Neural progenitor cell (in vitro differentiated cells): ENCODE measurements around the gene MAGI1. TPM values are rescaled to one million over a fixed set of nuclear protein-coding genes. Genes with fewer than 3 reads are reported as not detected.
"Not testable (repeated sequence)": the region's sequence is repeated elsewhere in the genome, so short reads cannot be mapped to it uniquely, and the experiment has no call there.

Experiments used
- DNase-seq: peaks from one replicate; pipeline ENCODE4 v3.0.0-alpha.2; 2016; ENCODE audit warnings: low spot score
- H2AFZ ChIP-seq: fragments of 200-600 bp; sonication (generic); replicated peaks from 2 replicates; pipeline ENCODE4 v1.6.1; 2016; ENCODE audit warnings: antibody characterized with exemption
- H3F3A ChIP-seq: fragments of 200-600 bp; sonication (generic); 2 replicates; pipeline ENCODE4 v1.6.1; 2016; ENCODE audit warnings: antibody characterized with exemption, low read depth
- H3K27ac ChIP-seq: fragments of 200-600 bp; sonication (generic); 2 replicates; pipeline ENCODE4 v1.5.1; 2016; ENCODE audit warnings: mild to moderate bottlenecking
- H3K27me3 ChIP-seq: fragments of 200-600 bp; sonication (generic); 2 replicates; pipeline ENCODE4 v1.6.1; 2016; ENCODE audit warnings: mild to moderate bottlenecking, moderate library complexity
- H3K36me3 ChIP-seq: fragments of 200-600 bp; sonication (generic); 2 replicates; pipeline ENCODE4 v1.5.1; 2016
- H3K4me1 ChIP-seq: fragments of 200-600 bp; sonication (generic); 2 replicates; pipeline ENCODE4 v1.6.1; 2016; ENCODE audit warnings: mixed run types
- H3K4me2 ChIP-seq: fragments of 200-600 bp; sonication (generic); 2 replicates; pipeline ENCODE4 v1.6.1; 2016
- H3K4me3 ChIP-seq: fragments of 200-600 bp; sonication (generic); 2 replicates; pipeline ENCODE4 v1.5.1; 2016
- H3K79me2 ChIP-seq: fragments of 200-600 bp; sonication (generic); 2 replicates; pipeline ENCODE4 v1.6.1; 2016; ENCODE audit warnings: low read depth
- H3K9ac ChIP-seq: fragments of 200-600 bp; sonication (generic); 2 replicates; pipeline ENCODE4 v1.6.1; 2016
- H3K9me3 ChIP-seq: fragments of 200-600 bp; sonication (generic); 2 replicates; pipeline ENCODE4 v1.5.1; 2016; ENCODE audit warnings: low read depth
- H4K20me1 ChIP-seq: fragments of 200-600 bp; sonication (generic); 2 replicates; pipeline ENCODE4 v1.6.1; 2016; ENCODE audit warnings: low read depth
- H3K27ac Mint-ChIP-seq: 3 replicates; pipeline ENCODE4 v1.8.0; 2021; ENCODE audit warnings: mixed read lengths
- H3K27me3 Mint-ChIP-seq: 2 replicates; pipeline ENCODE4 v1.8.0; 2022; ENCODE audit warnings: low read depth, mild to moderate bottlenecking, inconsistent platforms, moderate library complexity, mixed read lengths; ENCODE audit not compliant: insufficient read depth
- H3K36me3 Mint-ChIP-seq: 3 replicates; pipeline ENCODE4 v1.8.0; 2021; ENCODE audit warnings: mixed read lengths
- H3K4me1 Mint-ChIP-seq: 3 replicates; pipeline ENCODE4 v1.8.0; 2021; ENCODE audit warnings: mixed read lengths
- H3K4me3 Mint-ChIP-seq: 3 replicates; pipeline ENCODE4 v1.8.0; 2021; ENCODE audit warnings: mild to moderate bottlenecking, moderate library complexity, mixed read lengths
- H3K9me3 Mint-ChIP-seq: 3 replicates; pipeline ENCODE4 v1.8.0; 2020; ENCODE audit warnings: mixed read lengths
- EZH2 ChIP-seq: fragments of 200-600 bp; sonication (generic); IDR thresholded peaks from 2 replicates; pipeline ENCODE4 v1.6.1; 2017; ENCODE audit warnings: antibody characterized with exemption, mild to moderate bottlenecking, moderate library complexity
- EZH2phosphoT487 ChIP-seq: fragments of 200-600 bp; sonication (generic); IDR thresholded peaks from 2 replicates; pipeline ENCODE4 v1.6.1; 2017; ENCODE audit warnings: antibody characterized with exemption
- total RNA-seq: library from RNA; depleted of rRNA; stranded (reverse); fragments of >200 nt; gene quantifications from 2 replicates; pipeline ENCODE4 v1.2.3, GENCODE V29; 2015; ENCODE audit warnings: low replicate concordance
- TF ChIP-seq, protein P1 (sequence below): fragments of 200-600 bp; sonication (generic); IDR thresholded peaks from 2 replicates; pipeline ENCODE4 v1.5.1; 2017; ENCODE audit warnings: antibody characterized with exemption, mild to moderate bottlenecking

The MAGI1 gene
- total RNA-seq, 1 donor from 2014 or later = 40.6 TPM

DNA sequence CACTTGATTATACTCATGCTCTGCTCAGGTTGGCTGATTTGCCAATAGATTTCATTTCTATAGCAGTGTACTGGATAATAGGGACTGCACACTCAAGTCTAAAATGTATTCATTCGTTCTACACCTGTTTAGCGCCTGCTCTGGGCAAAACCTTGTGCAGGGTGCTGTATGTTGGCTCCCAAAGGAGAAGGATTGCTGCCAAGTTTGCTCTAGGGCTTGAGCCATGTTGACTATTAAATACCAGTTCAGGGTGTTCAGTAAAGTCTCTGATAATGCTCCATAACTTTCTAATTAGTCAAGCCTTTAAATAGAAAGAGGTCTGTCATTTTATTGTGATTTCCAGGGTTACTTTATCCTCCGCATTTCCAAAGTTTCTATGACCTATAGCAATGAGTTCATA is 470.2 kb downstream of the MAGI1 start:
- DNase-seq = no peak
- Mint-ChIP-seq H3K27ac (no peak overlapping the region), H3K36me3 (no peaks in the 10 kb centered on the region), H3K4me1 (peaks cover 36% of the 10 kb centered on the region), H3K9me3 (no peaks in the 10 kb centered on the region), H3K27me3 (no peaks in the 10 kb centered on the region), H3K4me3 (no peak overlapping the region)
- Histone ChIP-seq H3K27ac (no peak overlapping the region), H3K27me3 (no peaks in the 10 kb centered on the region), H2AFZ (no peak overlapping the region), H3K4me1 (peaks cover 16% of the 10 kb centered on the region), H3F3A (peaks cover 6% of the 10 kb centered on the region), H3K4me3 (no peak overlapping the region), H4K20me1 (peaks cover 28% of the 10 kb centered on the region), H3K79me2 (peaks cover 98% of the 10 kb centered on the region), H3K9me3 (peaks cover 1% of the 10 kb centered on the region), H3K4me2 (no peak overlapping the region), H3K36me3 (no peaks in the 10 kb centered on the region), H3K9ac (no peak overlapping the region)
- no peak for TF ChIP-seq EZH2
- TF ChIP-seq, protein P1, sequence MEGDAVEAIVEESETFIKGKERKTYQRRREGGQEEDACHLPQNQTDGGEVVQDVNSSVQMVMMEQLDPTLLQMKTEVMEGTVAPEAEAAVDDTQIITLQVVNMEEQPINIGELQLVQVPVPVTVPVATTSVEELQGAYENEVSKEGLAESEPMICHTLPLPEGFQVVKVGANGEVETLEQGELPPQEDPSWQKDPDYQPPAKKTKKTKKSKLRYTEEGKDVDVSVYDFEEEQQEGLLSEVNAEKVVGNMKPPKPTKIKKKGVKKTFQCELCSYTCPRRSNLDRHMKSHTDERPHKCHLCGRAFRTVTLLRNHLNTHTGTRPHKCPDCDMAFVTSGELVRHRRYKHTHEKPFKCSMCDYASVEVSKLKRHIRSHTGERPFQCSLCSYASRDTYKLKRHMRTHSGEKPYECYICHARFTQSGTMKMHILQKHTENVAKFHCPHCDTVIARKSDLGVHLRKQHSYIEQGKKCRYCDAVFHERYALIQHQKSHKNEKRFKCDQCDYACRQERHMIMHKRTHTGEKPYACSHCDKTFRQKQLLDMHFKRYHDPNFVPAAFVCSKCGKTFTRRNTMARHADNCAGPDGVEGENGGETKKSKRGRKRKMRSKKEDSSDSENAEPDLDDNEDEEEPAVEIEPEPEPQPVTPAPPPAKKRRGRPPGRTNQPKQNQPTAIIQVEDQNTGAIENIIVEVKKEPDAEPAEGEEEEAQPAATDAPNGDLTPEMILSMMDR = no peak
- TF ChIP-seq EZH2phosphoT487 = no peak

DNA sequence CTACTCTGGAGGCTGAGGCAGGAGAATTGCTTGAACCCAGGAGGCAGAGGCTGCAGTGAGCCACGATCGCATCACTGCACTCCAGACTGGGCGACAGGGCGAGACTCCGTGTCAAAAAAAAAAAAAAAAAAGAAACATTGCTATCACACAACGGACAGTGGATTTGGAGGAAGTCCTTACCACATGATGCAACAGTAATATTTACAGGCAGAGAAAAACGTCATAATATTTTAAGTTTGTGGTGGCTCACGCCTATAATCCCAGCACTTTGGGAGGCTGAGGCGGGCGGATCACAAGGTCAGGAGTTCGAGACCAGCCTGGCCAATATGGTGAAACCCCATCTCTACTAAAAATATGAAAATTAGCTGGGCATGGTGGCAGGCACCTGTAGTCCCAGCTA is 473.0 kb downstream of the MAGI1 start:
- DNase-seq, H3K4me3 ChIP-seq, H3K4me3 Mint-ChIP-seq, H2AFZ ChIP-seq, H3K9me3 ChIP-seq, H3K4me2 ChIP-seq, H3K27ac ChIP-seq, H3K27me3 Mint-ChIP-seq, H3K36me3 Mint-ChIP-seq, H3K9ac ChIP-seq, H3K36me3 ChIP-seq, H3K27me3 ChIP-seq, H3K9me3 Mint-ChIP-seq, H3F3A ChIP-seq, H3K27ac Mint-ChIP-seq: not testable (repeated sequence)
- peaks cover 95% of the 10 kb centered on the region for H3K79me2 ChIP-seq
- peaks cover 23% of the 10 kb centered on the region for H3K4me1 ChIP-seq
- H4K20me1 ChIP-seq = peaks cover 27% of the 10 kb centered on the region
- H3K4me1 Mint-ChIP-seq = peaks cover 44% of the 10 kb centered on the region

DNA sequence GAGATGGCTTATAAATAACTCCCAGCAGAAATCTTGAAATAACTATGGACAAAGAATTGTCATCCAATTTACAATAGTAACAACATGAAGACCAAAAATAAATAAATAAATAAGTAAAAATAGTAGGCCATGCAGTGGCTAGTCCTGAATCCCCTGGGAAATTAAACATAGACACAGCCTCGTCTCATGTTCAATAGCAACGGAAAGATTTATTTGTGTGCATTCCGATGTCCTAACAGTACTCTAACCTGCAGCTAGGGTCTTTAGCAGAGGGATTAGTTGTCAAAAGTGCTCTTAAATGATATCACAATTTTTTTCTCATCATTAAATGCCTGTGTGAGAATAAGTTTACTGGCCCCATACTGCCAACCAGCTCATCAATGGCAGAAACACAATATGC is 474.2 kb downstream of the MAGI1 start:
- H3K4me1 Mint-ChIP-seq = peaks cover 49% of the 10 kb centered on the region
- H3K4me2 ChIP-seq = no peak overlapping the region
- H2AFZ ChIP-seq = no peak overlapping the region
- H4K20me1 ChIP-seq = peaks cover 23% of the 10 kb centered on the region
- H3K36me3 ChIP-seq = no peaks in the 10 kb centered on the region
- peaks cover 94% of the 10 kb centered on the region for H3K79me2 ChIP-seq
- H3K4me3 Mint-ChIP-seq = no peak overlapping the region
- no peak overlapping the region for H3K9ac ChIP-seq
- no peaks in the 10 kb centered on the region for H3K36me3 Mint-ChIP-seq
- no peak for DNase-seq
- no peaks in the 10 kb centered on the region for H3K27me3 Mint-ChIP-seq
- no peak for TF ChIP-seq EZH2phosphoT487
- TF ChIP-seq, protein P1 = no peak
- TF ChIP-seq EZH2 = no peak
- no peak overlapping the region for H3K27ac Mint-ChIP-seq
- H3K9me3 Mint-ChIP-seq = no peaks in the 10 kb centered on the region
- peaks cover 4% of the 10 kb centered on the region for H3F3A ChIP-seq
- no peak overlapping the region for H3K4me3 ChIP-seq
- H3K27ac ChIP-seq = no peak overlapping the region
- H3K9me3 ChIP-seq = no peaks in the 10 kb centered on the region
- H3K4me1 ChIP-seq = peaks cover 22% of the 10 kb centered on the region
- H3K27me3 ChIP-seq = no peaks in the 10 kb centered on the region

DNA sequence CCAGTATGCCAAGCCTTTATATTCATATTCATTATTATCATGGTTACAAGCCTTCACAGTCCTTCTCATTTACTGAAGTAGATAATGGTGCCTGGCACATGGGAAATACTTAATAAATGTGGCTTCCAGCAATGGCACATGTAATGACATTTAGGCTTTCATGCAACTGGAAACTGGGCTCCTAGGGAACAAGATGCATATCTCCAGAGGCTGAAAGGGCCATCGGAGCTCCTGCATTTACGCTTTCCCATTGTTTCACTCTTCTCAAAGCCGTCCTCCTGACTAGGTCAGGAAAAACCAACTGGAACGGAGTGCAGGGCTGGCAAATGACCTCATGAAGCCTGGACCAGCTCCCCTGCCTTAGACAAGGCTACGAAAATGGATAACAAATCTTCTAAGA is 474.9 kb downstream of the MAGI1 start:
- peaks cover 51% of the 10 kb centered on the region for H3K4me1 Mint-ChIP-seq
- Histone ChIP-seq H3K4me3 (no peak overlapping the region), H3K79me2 (peaks cover 94% of the 10 kb centered on the region), H3K27ac (no peak overlapping the region), H3K9me3 (no peaks in the 10 kb centered on the region), H2AFZ (no peak overlapping the region), H4K20me1 (peaks cover 25% of the 10 kb centered on the region), H3K4me2 (no peak overlapping the region), H3K9ac (no peak overlapping the region), H3K27me3 (no peaks in the 10 kb centered on the region), H3F3A (peaks cover 4% of the 10 kb centered on the region), H3K4me1 (peaks cover 28% of the 10 kb centered on the region), H3K36me3 (no peaks in the 10 kb centered on the region)
- no peak for DNase-seq
- H3K4me3 Mint-ChIP-seq = no peak overlapping the region
- TF ChIP-seq, protein P1 = no peak
- no peak for TF ChIP-seq EZH2
- TF ChIP-seq EZH2phosphoT487 = no peak
- H3K27me3 Mint-ChIP-seq = no peaks in the 10 kb centered on the region
- H3K9me3 Mint-ChIP-seq = no peaks in the 10 kb centered on the region
- no peaks in the 10 kb centered on the region for H3K36me3 Mint-ChIP-seq
- no peak overlapping the region for H3K27ac Mint-ChIP-seq
